Raji (cell line): Measurements from ENCODE around the gene CLP1.

Experiments
- POLR2A ChIP-seq: IDR thresholded peaks from 2 replicates; pipeline ENCODE4 v1.6.1; 2011; ENCODE audit warnings: low read depth, low read length, control low read depth; ENCODE audit not compliant: insufficient read depth

The CLP1 gene

GRCh38 chr11:57657194-57658022, at the start of gene CLP1:
Gene CLP1 (plus strand): TSS chr11:57657762. CDS start chr11:57659477, 1,715 bp downstream.
- TF ChIP-seq POLR2A = peak; percentile 77

- TF ChIP-seq POLR2A = no peak
These were observed 47.4 kb upstream of the CLP1 start for GRCh38 chr11:57610170-57610569.

- no peak for TF ChIP-seq POLR2A
These were observed 43.3 kb upstream of the CLP1 start for GRCh38 chr11:57614234-57614772.

GRCh38 chr11:57615308-57615707, 42.3 kb upstream of the CLP1 start:
- no peak for TF ChIP-seq POLR2A

- TF ChIP-seq POLR2A = no peak
These were observed 41.0 kb upstream of the CLP1 start for GRCh38 chr11:57616595-57616994.

- no peak for TF ChIP-seq POLR2A
These were observed 39.1 kb upstream of the CLP1 start for GRCh38 chr11:57618438-57618837.

- TF ChIP-seq POLR2A = no peak
These were observed 38.2 kb upstream of the CLP1 start for GRCh38 chr11:57619331-57619730.

GRCh38 chr11:57620467-57620866, 37.1 kb upstream of the CLP1 start:
- TF ChIP-seq POLR2A = no peak

GRCh38 chr11:57622263-57622662, 35.3 kb upstream of the CLP1 start:
- no peak for TF ChIP-seq POLR2A

- TF ChIP-seq POLR2A = no peak
These were observed 32.7 kb upstream of the CLP1 start for GRCh38 chr11:57624864-57625263.

- TF ChIP-seq POLR2A = no peak
These were observed 30.7 kb upstream of the CLP1 start for GRCh38 chr11:57626895-57627294.

GRCh38 chr11:57630171-57630570, 27.4 kb upstream of the CLP1 start:
- TF ChIP-seq POLR2A = no peak

GRCh38 chr11:57632116-57632515, 25.4 kb upstream of the CLP1 start:
- no peak for TF ChIP-seq POLR2A

GRCh38 chr11:57633394-57634070, 24.0 kb upstream of the CLP1 start:
- TF ChIP-seq POLR2A = no peak

- no peak for TF ChIP-seq POLR2A
These were observed 23.3 kb upstream of the CLP1 start for GRCh38 chr11:57634311-57634710.

- TF ChIP-seq POLR2A = no peak
These were observed 22.3 kb upstream of the CLP1 start for GRCh38 chr11:57635246-57635645.
